Epithelial cell of alveolus of lung (primary cell): ENCODE results near the gene WWOX. TPM values are rescaled to one million over a fixed set of nuclear protein-coding genes. Genes with fewer than 3 reads are reported as not detected.

ENCODE experiments used
- total RNA-seq: library from RNA; depleted of rRNA; stranded (reverse); fragments of >200 nt; gene quantifications from 2 replicates; pipeline ENCODE4 v1.2.1, GENCODE V29; 2015

WWOX gene
- total RNA-seq, result 5.3 and 27.4 TPM in 2 replicates

GRCh38 chr16:78099271-78100111 lies at the start of gene WWOX:
Gene WWOX, plus strand, starts transcription at chr16:78099654.

Other genes with a start within 250 kb of the WWOX start
- gene CLEC3A, start 77.1 kb upstream of the WWOX start, total RNA-seq, result not detected in 2 replicates